ENCODE data around the gene PCDHGB2.

- TF ChIP-seq, protein P1, sequence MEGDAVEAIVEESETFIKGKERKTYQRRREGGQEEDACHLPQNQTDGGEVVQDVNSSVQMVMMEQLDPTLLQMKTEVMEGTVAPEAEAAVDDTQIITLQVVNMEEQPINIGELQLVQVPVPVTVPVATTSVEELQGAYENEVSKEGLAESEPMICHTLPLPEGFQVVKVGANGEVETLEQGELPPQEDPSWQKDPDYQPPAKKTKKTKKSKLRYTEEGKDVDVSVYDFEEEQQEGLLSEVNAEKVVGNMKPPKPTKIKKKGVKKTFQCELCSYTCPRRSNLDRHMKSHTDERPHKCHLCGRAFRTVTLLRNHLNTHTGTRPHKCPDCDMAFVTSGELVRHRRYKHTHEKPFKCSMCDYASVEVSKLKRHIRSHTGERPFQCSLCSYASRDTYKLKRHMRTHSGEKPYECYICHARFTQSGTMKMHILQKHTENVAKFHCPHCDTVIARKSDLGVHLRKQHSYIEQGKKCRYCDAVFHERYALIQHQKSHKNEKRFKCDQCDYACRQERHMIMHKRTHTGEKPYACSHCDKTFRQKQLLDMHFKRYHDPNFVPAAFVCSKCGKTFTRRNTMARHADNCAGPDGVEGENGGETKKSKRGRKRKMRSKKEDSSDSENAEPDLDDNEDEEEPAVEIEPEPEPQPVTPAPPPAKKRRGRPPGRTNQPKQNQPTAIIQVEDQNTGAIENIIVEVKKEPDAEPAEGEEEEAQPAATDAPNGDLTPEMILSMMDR (conservative IDR thresholded peaks at IDR 0.05; ENCODE audit: low read depth in 2 of 2) = no peak
- TF ChIP-seq ZNF462 (CRISPR knock-in tag; IDR thresholded peaks at IDR 0.05) (no peak), EZH2phosphoT487 (IDR thresholded peaks at IDR 0.05; ENCODE audit: unreplicated experiment) (no peak), POLR2AphosphoS5 (IDR thresholded peaks at IDR 0.05; ENCODE audit: low read depth) (no peak), STAT1 (IDR thresholded peaks at IDR 0.05; ENCODE audit: unreplicated experiment) (no peak), EZH2 (IDR thresholded peaks at IDR 0.05; ENCODE audit: low read depth, unreplicated experiment) (no peak), CREB1 (CRISPR knock-in tag; IDR thresholded peaks at IDR 0.05; ENCODE audit: low read depth) (no peak), ZNF331 (CRISPR knock-in tag; IDR thresholded peaks at IDR 0.05; ENCODE audit: low read depth) (no peak)
- TF ChIP-seq, protein P2, sequence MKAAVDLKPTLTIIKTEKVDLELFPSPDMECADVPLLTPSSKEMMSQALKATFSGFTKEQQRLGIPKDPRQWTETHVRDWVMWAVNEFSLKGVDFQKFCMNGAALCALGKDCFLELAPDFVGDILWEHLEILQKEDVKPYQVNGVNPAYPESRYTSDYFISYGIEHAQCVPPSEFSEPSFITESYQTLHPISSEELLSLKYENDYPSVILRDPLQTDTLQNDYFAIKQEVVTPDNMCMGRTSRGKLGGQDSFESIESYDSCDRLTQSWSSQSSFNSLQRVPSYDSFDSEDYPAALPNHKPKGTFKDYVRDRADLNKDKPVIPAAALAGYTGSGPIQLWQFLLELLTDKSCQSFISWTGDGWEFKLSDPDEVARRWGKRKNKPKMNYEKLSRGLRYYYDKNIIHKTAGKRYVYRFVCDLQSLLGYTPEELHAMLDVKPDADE (IDR thresholded peaks at IDR 0.05) = no peak
- TF ChIP-seq, protein P3, sequence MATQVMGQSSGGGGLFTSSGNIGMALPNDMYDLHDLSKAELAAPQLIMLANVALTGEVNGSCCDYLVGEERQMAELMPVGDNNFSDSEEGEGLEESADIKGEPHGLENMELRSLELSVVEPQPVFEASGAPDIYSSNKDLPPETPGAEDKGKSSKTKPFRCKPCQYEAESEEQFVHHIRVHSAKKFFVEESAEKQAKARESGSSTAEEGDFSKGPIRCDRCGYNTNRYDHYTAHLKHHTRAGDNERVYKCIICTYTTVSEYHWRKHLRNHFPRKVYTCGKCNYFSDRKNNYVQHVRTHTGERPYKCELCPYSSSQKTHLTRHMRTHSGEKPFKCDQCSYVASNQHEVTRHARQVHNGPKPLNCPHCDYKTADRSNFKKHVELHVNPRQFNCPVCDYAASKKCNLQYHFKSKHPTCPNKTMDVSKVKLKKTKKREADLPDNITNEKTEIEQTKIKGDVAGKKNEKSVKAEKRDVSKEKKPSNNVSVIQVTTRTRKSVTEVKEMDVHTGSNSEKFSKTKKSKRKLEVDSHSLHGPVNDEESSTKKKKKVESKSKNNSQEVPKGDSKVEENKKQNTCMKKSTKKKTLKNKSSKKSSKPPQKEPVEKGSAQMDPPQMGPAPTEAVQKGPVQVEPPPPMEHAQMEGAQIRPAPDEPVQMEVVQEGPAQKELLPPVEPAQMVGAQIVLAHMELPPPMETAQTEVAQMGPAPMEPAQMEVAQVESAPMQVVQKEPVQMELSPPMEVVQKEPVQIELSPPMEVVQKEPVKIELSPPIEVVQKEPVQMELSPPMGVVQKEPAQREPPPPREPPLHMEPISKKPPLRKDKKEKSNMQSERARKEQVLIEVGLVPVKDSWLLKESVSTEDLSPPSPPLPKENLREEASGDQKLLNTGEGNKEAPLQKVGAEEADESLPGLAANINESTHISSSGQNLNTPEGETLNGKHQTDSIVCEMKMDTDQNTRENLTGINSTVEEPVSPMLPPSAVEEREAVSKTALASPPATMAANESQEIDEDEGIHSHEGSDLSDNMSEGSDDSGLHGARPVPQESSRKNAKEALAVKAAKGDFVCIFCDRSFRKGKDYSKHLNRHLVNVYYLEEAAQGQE (IDR thresholded peaks at IDR 0.05; ENCODE audit: unreplicated experiment) = no peak
These were observed 4.2 kb upstream of the PCDHGB2 start for GRCh38 chr5:141355641-141356040.

Measured in GM23338 (cell line).